Right lobe of liver (tissue), 6 donors: Measurements from ENCODE around the gene MAGEF1. TPM values are rescaled to one million over a fixed set of nuclear protein-coding genes. Genes with fewer than 3 reads are reported as not detected.
A peak's percentile ranks its signal among the peaks of the same experiment; 100 is the strongest.

ENCODE experiments used
- ATAC-seq, 4 donors: fragments of 200-7000 bp; cut with Tn5 transposase; one replicate each; pipeline ENCODE4 v1.9.1; 2020; ENCODE audit warnings: mild to moderate bottlenecking in 4 of 4, moderate library complexity in 4 of 4
- DNase-seq, 3 donors: peaks; one replicate each; pipeline ENCODE4 v3.0.0-alpha.2; 2020
- H3K27ac ChIP-seq, 3 donors: fragments of 200-600 bp; one replicate each; pipeline ENCODE4 v1.8.0; 2022
- H3K27me3 ChIP-seq, 2 donors: fragments of 200-600 bp; one replicate each; pipeline ENCODE4 v1.8.0; 2022
- H3K36me3 ChIP-seq, 4 donors: fragments of 200-600 bp; sonication (generic) in 1 of 4; one replicate each; pipeline versions ENCODE4 v1.5.1 to v1.8.0; 2017 to 2022; ENCODE audit warnings: control low read depth in 1 of 4
- H3K4me1 ChIP-seq, 4 donors: fragments of 200-600 bp; sonication (generic) in 1 of 4; one replicate each; pipeline versions ENCODE4 v1.5.1 to v1.8.0; 2017 to 2022; ENCODE audit warnings: control low read depth in 1 of 4
- H3K4me3 ChIP-seq, 3 donors: fragments of 200-600 bp; one replicate each; pipeline ENCODE4 v1.8.0; 2022
- H3K9me3 ChIP-seq, 4 donors: fragments of 200-600 bp; sonication (generic) in 1 of 4; one replicate each; pipeline versions ENCODE4 v1.5.1 to v1.8.0; 2017 to 2022; ENCODE audit warnings: control low read depth in 1 of 4
- POLR2A ChIP-seq: fragments of 450-650 bp; IDR thresholded peaks from one replicate; pipeline ENCODE4 v1.6.1; 2017; ENCODE audit warnings: antibody characterized with exemption, mild to moderate bottlenecking
- WGBS: methylation state at CpG from one replicate; pipeline ENCODE4 v1.1.6; 2018; ENCODE audit warnings: low coverage, low lambda C conversion rate; ENCODE audit not compliant: insufficient coverage; ENCODE audit errors: missing lambda C conversion rate; 5-methylcytosine and 5-hydroxymethylcytosine counted together
- intact Hi-C, 2 donors: fragments of 100-400 bp; cut with DNase I; formaldehyde crosslinking; loops; one replicate each; pipeline versions ENCODE4 v1.11.2 to v1.14.1; 2022
- total RNA-seq, 6 experiments: library from RNA; depleted of rRNA in 2 of 6; stranded (reverse); fragments of >200 nt in 2 of 6; fragmentation: NEBNext Ultra II Directional in 3 of 6; extraction: Animal tissue kit (Norgen Biotek cat#: 25700) in 3 of 6; gene quantifications; one replicate each; pipeline versions ENCODE4 v1.1.0 to v1.2.4, GENCODE V29; 2016 to 2023
- TF ChIP-seq, protein P1 (sequence below), 4 donors: fragments of 200-600 bp in 3 of 4; fragments of 450-650 bp in 1 of 4; IDR thresholded peaks; one replicate each; pipeline versions ENCODE4 v1.5.1 to v1.8.0; 2016 to 2022; ENCODE audit warnings: antibody characterized with exemption in 4 of 4, mild to moderate bottlenecking in 2 of 4
- donor health status: DM: no; HTN: yes; CAD: no.
- donor health status: DM: no; HTN: no; CAD: no.
- donor health status: DM: no; HTN: no; CAD: no.
- donor health status: DM: no; HTN: yes; CAD: no.
- donor health status: DM: no; HTN: yes; CAD: no.

The MAGEF1 gene
- total RNA-seq, 6 experiments from 2014 or later: 8.2 to 17.1 (median 10.9) TPM

DNA sequence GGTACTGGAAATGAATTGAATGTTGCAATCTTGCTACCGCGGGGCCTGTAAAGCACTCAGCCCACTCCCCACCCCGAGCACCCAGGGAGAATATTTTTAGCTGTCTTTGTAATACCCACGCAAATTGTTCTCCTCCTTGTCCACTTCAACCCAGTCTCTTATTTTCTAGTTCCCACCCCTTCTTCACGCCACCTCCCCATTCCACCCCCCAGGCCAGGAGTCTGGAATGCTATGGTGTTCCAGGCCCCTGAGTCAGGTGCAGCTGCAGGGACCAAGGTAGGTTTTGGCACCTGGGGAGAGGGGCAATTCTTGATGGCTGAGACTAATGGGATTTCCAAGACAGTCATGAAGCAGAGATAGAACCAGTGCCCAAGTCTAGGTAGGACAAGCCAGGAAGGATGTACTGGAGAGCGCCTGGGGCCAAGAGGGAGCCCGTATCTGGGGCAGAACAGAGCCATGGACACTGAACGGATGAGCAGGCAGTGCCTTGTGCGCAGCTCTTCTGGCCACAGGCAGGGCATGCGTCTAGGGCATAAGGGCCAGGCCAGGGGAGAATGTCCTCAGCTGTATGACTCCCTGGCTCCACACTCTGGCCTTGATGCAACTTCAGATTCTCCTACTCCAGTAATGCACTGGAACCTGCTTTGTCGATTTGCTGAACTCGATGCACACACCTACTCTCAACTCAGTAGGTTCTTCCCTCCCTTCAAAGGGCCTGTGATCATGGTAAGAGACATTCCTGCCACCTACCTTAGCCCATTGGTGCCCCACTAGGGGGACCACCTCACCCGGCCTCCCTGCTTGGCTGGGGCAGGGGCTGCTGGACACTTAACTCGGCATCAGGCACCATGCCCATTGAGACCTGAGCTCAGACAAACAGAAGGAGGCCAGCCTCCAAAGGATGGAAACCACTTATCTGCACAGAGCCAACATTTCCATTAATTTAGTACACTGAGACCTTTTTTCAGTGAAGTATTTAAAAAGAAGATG, 34.6 kb upstream of the MAGEF1 start:
- Histone ChIP-seq H3K9me3 (no peaks in the 10 kb centered on the region), H3K27me3 (no peaks in the 10 kb centered on the region), H3K27ac (no peak overlapping the region), H3K4me3 (no peak overlapping the region), H3K4me1 (no peaks in the 10 kb centered on the region), H3K36me3 (no peaks in the 10 kb centered on the region)
- DNase-seq (no peak), ATAC-seq (peak in 1 of 4 donors; percentile 25)
- TF ChIP-seq POLR2A: no peak
- TF ChIP-seq, protein P1, sequence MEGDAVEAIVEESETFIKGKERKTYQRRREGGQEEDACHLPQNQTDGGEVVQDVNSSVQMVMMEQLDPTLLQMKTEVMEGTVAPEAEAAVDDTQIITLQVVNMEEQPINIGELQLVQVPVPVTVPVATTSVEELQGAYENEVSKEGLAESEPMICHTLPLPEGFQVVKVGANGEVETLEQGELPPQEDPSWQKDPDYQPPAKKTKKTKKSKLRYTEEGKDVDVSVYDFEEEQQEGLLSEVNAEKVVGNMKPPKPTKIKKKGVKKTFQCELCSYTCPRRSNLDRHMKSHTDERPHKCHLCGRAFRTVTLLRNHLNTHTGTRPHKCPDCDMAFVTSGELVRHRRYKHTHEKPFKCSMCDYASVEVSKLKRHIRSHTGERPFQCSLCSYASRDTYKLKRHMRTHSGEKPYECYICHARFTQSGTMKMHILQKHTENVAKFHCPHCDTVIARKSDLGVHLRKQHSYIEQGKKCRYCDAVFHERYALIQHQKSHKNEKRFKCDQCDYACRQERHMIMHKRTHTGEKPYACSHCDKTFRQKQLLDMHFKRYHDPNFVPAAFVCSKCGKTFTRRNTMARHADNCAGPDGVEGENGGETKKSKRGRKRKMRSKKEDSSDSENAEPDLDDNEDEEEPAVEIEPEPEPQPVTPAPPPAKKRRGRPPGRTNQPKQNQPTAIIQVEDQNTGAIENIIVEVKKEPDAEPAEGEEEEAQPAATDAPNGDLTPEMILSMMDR (IDR thresholded peaks at IDR 0.05): no peak
- WGBS: 87% methylated on average over 13 of the region's 14 CpGs
- intact Hi-C loops: no loop called here

DNA sequence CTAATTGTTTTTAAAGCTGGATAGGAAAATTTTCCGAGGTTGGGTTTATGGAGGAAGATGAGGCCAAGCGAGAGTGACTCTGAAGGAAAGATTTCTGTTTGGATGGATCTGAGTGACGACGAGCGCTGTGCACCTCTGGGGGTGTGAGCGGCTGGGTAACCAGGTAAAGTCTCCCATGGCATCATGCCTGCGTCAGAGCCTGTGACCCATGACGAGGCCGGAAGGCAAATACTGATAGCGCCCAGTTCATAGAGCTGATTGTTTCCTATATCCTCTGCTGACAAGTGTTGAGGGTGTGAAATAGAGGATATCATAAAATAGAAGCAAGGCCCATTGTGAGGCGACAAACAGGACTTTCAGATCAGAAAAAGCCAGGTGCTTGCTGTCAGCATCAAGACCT, 33.7 kb upstream of the MAGEF1 start:
- intact Hi-C loops: no loop called here
- WGBS: 70% methylated on average over 8 of the region's 11 CpGs
- DNase-seq: no peak
- no peak for ATAC-seq
- no peak overlapping the region for H3K27ac ChIP-seq
- no peaks in the 10 kb centered on the region for H3K9me3 ChIP-seq
- TF ChIP-seq, protein P1 (IDR thresholded peaks at IDR 0.05): no peak
- TF ChIP-seq POLR2A: no peak
- H3K4me1 ChIP-seq: no peaks in the 10 kb centered on the region
- no peaks in the 10 kb centered on the region for H3K36me3 ChIP-seq
- no peaks in the 10 kb centered on the region for H3K27me3 ChIP-seq
- no peak overlapping the region for H3K4me3 ChIP-seq

DNA sequence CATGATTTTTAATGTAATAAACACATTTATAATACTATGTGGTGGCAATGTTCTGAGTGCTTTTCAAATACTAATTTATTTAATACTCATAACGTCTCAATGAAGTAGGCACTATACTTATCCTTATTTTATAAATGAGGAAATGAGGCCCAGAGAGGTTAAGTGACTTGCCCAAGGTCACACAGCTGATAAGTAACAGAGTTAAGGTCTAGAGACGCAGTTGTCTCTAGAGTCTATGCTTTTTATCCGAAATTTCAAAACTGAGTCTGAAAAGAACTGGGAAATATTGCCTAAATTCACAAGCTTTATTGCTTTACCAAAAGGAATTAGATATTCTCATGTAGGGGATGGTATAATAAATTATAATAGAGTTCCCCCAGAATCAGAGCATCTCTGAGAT, 31.4 kb upstream of the MAGEF1 start:
- Histone ChIP-seq H3K36me3 (no peaks in the 10 kb centered on the region), H3K4me1 (no peaks in the 10 kb centered on the region), H3K27ac (no peak overlapping the region), H3K4me3 (no peak overlapping the region), H3K9me3 (no peaks in the 10 kb centered on the region), H3K27me3 (no peaks in the 10 kb centered on the region)
- DNase-seq (no peak), ATAC-seq (no peak)
- no peak for TF ChIP-seq POLR2A
- TF ChIP-seq, protein P1 (IDR thresholded peaks at IDR 0.05): no peak
- intact Hi-C loops: no loop called here
- 65% methylated on average over 3 of the region's 3 CpGs for WGBS

DNA sequence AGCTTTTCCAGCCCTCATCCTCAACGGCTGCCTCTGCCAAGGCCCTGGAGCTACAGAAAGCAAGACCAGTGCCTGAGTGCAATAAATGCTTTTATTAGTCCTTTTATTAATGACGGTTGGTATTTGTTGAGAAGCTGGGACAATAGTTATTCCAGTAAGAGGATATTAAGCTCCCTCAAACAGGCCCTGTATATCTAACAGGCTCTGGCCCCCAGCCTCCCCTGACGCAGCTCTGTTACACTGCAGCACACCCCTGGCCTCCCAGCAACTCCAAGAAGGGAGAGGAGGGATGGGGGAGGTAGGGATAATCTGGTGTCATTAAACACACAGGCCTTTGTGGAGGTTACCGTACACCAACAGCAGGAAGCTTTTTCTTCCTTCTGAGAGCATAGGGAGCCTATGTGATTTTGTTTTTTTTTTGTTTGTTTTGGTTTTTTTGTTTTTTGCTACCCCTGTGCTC, 30.8 kb upstream of the MAGEF1 start:
- ATAC-seq: no peak
- TF ChIP-seq POLR2A: no peak
- TF ChIP-seq, protein P1 (IDR thresholded peaks at IDR 0.05): no peak
- WGBS: 64% methylated on average over 2 of the region's 4 CpGs
- H3K9me3 ChIP-seq: no peaks in the 10 kb centered on the region
- no peaks in the 10 kb centered on the region for H3K36me3 ChIP-seq
- no peaks in the 10 kb centered on the region for H3K27me3 ChIP-seq
- H3K4me3 ChIP-seq: no peak overlapping the region
- H3K27ac ChIP-seq: no peak overlapping the region
- H3K4me1 ChIP-seq: no peaks in the 10 kb centered on the region
- DNase-seq: peak in 1 of 3 donors; percentile 10
- intact Hi-C loops: no loop called here
